Measurements from ENCODE around the gene FOXD4L6.
"Not testable (repeated sequence)": the region's sequence is repeated elsewhere in the genome, so short reads cannot be mapped to it uniquely, and the experiment has no call there.

The FOXD4L6 gene

GRCh38 chr9:41128581-41128980 is at the start of gene FOXD4L6:
TSS of gene FOXD4L6 (minus strand) at chr9:41128681. CDS start at chr9:41128383, 298 bp downstream.
- not testable (repeated sequence) for DNase-seq (ENCODE audit: low read depth in 2 of 2)

- not testable (repeated sequence) for DNase-seq (ENCODE audit: low read depth in 2 of 2)
Measured at GRCh38 chr9:41174994-41175393, 46.5 kb upstream of the FOXD4L6 start.

- not testable (repeated sequence) for DNase-seq (ENCODE audit: low read depth in 2 of 2)
Measured at GRCh38 chr9:41150116-41150515, 21.6 kb upstream of the FOXD4L6 start.

GRCh38 chr9:41141878-41142277 is 13.4 kb upstream of the FOXD4L6 start:
- DNase-seq (ENCODE audit: low read depth in 2 of 2), result not testable (repeated sequence)

GRCh38 chr9:41126746-41127446 is 1.6 kb downstream of the FOXD4L6 start:
- DNase-seq (ENCODE audit: low read depth in 2 of 2), result not testable (repeated sequence)

GRCh38 chr9:41125936-41126335 is 2.5 kb downstream of the FOXD4L6 start:
- DNase-seq (ENCODE audit: low read depth in 2 of 2), result not testable (repeated sequence)

- DNase-seq (ENCODE audit: low read depth in 2 of 2), result not testable (repeated sequence)
Measured at GRCh38 chr9:41125109-41125658, 3.3 kb downstream of the FOXD4L6 start.

GRCh38 chr9:41124250-41125108 is 4.0 kb downstream of the FOXD4L6 start:
- not testable (repeated sequence) for DNase-seq (ENCODE audit: low read depth in 2 of 2)

- DNase-seq (ENCODE audit: low read depth in 2 of 2), result not testable (repeated sequence)
Measured at GRCh38 chr9:41123812-41124211, 4.7 kb downstream of the FOXD4L6 start.

GRCh38 chr9:41123396-41123795 is 5.1 kb downstream of the FOXD4L6 start:
- DNase-seq (ENCODE audit: low read depth in 2 of 2), result not testable (repeated sequence)

GRCh38 chr9:41120696-41121095 is 7.8 kb downstream of the FOXD4L6 start:
- DNase-seq (ENCODE audit: low read depth in 2 of 2), result not testable (repeated sequence)

GRCh38 chr9:41119719-41120118 is 8.8 kb downstream of the FOXD4L6 start:
- DNase-seq (ENCODE audit: low read depth in 2 of 2), result not testable (repeated sequence)

GRCh38 chr9:41119311-41119710 is 9.2 kb downstream of the FOXD4L6 start:
- not testable (repeated sequence) for DNase-seq (ENCODE audit: low read depth in 2 of 2)

GRCh38 chr9:41113348-41113747 is 15.1 kb downstream of the FOXD4L6 start:
- not testable (repeated sequence) for DNase-seq (ENCODE audit: low read depth in 2 of 2)

- not testable (repeated sequence) for DNase-seq (ENCODE audit: low read depth in 2 of 2)
Measured at GRCh38 chr9:41111414-41111813, 17.1 kb downstream of the FOXD4L6 start.

- DNase-seq (ENCODE audit: low read depth in 2 of 2), result not testable (repeated sequence)
Measured at GRCh38 chr9:41110913-41111312, 17.6 kb downstream of the FOXD4L6 start.

GRCh38 chr9:41109253-41109652 is 19.2 kb downstream of the FOXD4L6 start:
- DNase-seq (ENCODE audit: low read depth in 2 of 2), result not testable (repeated sequence)

- DNase-seq (ENCODE audit: low read depth in 2 of 2), result not testable (repeated sequence)
Measured at GRCh38 chr9:41108816-41109215, 19.7 kb downstream of the FOXD4L6 start.

GRCh38 chr9:41106472-41107116 is 21.9 kb downstream of the FOXD4L6 start:
- not testable (repeated sequence) for DNase-seq (ENCODE audit: low read depth in 2 of 2)

GRCh38 chr9:41105557-41106253 is 22.8 kb downstream of the FOXD4L6 start:
- not testable (repeated sequence) for DNase-seq (ENCODE audit: low read depth in 2 of 2)

- DNase-seq (ENCODE audit: low read depth in 2 of 2), result not testable (repeated sequence)
Measured at GRCh38 chr9:41104542-41104941, 23.9 kb downstream of the FOXD4L6 start.
